GM04503 (cell line): Measurements from ENCODE around the gene HYKK.
"Not testable (repeated sequence)": the region's sequence is repeated elsewhere in the genome, so short reads cannot be mapped to it uniquely, and the experiment has no call there.

Experiments
- DNase-seq: peaks from one replicate; pipeline ENCODE4 v3.0.0-alpha.2; 2012; ENCODE audit warnings: low read depth

Gene HYKK, protein sequence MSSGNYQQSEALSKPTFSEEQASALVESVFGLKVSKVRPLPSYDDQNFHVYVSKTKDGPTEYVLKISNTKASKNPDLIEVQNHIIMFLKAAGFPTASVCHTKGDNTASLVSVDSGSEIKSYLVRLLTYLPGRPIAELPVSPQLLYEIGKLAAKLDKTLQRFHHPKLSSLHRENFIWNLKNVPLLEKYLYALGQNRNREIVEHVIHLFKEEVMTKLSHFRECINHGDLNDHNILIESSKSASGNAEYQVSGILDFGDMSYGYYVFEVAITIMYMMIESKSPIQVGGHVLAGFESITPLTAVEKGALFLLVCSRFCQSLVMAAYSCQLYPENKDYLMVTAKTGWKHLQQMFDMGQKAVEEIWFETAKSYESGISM

DNA sequence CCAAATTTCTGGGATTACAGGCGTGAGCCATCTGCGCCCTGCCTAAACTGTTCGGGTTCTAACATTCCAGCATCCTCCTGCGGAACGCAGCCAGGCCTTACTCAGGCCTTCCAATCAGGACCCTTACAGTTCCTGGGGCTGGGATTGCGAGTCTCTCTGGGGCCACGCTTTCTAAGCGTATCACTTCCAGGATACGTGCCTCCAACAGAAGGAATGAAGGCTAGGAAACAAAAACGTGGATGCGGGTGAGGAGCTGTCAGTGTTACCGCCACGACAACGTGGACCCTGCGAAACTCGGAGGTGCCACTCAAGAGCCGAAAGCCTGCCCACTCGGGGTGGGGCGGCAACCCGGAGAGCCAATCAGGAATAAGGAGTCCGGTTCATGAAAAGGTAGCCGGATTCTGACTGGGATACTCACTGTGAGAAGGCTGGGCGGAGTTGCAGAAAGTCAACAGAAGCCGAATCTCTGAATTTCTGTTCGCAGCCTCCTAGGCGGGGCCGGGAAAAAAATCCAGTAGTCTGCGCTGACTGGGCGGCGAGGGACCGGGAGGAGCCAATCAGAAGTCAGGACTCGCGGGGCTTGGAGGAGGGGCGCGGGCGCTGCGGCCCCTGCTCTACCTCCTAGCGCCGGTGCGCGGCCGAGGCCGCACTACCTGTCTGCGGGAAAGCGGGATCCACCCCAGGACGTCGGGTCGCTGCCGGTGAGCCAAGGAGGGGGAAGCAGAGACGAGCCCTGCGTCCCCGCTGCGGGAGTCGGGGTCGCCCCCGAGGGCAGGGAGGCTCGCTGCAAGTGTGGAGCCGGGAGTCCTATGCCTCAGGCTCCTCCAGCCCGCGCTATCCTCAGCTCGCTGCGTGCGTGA is at the start of gene HYKK:
Gene HYKK (plus strand): TSS at position 607 of the 860 bp plus-strand sequence. CDS start 5,512 bp downstream, outside the sequence.
- peak; percentile 95 for DNase-seq

DNA sequence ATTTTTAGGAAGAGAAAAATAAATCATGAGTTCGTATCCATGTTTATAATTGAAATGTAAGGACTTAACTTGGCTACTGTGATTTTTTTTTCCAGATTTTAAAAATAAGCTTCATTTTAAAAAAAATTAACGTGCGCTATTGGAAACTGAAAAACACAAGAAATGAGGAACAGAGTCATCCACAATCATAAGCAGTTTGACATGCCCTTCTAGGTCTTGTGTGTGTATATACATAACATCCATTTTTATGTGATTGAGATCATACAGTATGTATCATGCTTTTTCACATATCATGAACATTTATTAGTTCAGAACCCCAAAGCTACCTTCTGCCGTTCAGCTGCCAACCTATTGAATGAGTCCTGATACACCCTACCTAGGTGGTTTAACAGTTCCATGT is 46.6 kb upstream of the HYKK start:
- DNase-seq, result no peak

DNA sequence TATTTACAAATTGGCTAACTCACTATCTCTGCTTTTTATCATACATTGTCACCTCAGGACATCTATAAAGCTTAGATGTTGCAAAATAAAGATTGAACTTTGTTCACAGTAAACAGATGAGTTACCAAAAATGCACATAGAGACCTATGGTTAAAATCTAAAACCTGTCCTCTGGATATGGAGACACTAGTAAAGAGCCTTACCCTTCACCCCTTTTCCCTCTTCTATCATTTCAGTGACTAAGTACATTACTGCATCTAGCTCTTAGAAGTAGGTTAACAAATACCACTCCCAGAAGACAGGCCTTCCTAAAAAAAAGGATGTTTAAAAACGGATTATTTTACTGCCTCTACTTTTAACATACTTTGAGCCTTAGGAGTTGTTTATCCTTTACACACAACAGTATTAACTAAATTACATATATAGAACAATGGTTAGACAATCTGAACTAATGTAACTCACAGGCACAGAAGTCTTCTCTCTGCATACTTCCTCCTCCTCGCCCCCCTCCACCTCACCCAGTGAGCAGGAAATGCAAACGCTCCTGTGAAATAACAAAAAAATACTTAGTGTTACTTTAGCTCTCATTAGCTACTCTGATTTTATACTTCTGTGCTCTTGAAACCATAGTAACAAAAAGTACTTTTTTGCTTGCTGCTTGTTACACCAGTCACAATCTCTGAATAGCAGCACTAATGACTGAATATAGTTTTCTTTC is 46.0 kb upstream of the HYKK start:
- no peak for DNase-seq

DNA sequence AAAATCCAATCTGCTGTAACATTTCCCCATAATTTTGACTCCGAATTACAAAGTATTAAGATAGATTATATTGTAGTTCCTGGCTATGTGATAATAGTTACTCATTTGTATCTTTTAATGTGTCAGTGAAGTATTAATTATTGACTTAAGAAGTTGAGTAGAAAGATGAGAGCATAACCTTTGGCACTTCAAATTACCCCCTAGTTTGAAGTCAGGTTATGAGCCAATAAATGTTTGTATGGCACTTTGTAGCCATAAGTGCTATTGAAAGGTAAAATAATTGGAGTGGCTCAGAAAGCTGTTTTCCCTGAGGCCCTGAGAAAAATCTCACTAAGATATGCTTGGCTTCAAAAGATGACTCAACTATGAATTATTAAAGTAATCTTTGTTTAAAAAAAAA is 38.3 kb upstream of the HYKK start:
- no peak for DNase-seq

DNA sequence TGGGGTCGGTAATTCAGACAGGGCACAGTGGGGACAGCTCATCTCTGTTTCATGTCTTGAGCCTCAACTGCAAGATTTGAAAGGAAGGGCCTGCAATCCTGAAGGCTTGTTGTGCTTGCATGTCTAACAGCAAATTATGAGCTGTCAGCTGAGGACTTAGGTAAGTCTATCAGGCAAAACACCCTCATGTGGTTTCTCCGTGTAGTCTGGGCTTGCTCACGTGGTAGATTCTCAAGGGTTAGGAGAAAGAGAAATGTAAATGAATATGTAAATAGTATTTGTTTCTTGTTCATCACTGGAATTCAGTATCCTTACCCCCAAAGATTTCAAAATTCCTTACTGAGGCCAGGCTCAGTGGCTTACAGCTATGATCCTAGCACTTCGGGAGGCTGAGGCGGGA is 30.1 kb upstream of the HYKK start:
- DNase-seq, result no peak

DNA sequence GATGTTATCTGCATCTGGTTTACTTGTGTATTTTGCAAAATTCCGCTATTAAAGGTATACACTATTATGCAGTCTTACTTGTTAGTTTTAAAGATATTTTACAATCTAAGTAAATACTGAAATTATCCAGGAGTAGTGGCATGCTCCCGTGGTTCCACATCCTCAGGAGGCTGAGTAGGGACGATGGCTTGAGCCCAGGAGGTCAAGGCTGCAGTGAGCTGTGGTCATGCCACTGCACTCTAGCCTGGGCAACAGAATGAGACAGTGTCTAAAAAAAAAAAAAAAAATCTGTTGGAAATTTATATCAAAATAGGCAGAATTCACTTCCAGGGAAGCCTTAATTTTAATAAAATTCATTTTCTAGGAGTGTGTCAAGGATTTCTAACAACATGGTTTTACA is 27.7 kb upstream of the HYKK start:
- no peak for DNase-seq

DNA sequence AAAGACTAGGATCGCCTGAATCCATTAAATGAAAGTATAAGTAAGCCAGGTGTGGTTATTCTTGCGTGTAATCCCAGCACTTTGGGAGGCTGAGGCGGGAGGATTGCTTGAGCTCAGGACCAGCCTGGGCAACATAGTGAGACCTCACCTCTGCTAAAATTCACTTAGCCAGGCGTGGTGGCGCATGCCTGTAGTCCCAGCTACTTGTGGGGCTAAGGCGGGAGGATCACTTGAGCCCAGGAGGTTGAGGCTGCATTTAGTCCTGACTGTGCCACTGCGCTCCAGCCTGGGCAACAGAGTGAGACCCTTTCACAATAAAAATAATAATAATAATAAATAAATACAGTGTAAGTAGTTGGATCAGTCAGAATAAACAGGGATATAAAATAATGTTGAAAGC is 25.5 kb upstream of the HYKK start:
- DNase-seq, result no peak

DNA sequence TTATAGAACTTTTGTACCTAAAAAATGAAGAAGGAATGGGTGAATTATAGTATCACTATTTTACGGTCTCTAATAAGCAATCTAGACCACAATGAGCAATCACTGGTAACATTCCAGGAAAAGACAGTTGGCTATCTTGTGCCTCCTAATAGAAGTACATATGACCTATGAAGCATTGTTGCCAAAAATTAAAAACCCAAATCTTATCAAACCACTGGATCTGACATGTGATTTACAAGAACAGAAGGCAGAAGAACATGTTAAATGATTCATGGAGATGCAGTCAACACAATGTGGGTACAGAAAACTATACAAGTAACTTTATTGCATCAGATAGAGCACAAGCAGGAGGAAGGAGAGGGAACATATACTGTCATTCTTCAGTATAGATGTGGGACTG is 14.5 kb upstream of the HYKK start:
- no peak for DNase-seq

DNA sequence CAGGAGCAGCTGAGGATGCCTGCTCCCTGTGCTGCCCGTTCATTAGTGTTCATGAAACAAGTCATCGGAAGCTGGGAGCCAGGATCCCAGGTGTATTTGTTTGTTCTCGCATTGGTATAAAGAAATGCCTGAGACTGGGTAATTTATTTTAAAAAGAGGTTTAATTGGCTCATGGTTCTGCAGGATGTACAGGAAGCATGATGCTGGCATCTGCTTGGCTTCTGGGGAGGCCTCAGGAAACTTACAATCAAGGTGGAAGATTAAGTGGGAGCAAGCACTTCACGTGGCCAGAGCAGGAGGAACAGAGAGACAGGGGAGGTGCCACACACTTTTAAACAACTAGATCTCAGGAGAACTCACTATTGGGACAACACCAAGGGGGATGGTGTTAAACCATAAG is 5.5 kb upstream of the HYKK start:
- DNase-seq, result no peak

DNA sequence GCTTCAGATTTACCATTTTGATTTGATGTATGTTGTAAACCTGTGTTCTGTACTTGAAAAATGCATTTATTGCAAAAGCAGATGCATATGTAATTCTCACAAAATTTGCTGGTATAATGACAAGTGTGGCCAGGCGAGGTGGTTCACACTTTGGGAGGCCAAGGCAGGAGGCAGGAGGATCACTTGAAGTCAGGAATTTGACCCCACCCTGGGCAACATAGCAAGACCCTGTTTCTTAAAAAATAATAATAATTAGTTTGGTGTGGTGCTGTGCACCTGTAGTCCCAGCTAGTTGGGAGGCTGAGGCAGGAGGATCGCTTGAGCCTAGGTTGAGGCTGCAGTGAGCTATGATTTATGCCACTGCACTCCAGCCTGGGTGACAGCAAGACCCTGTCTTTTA is 4.7 kb upstream of the HYKK start:
- DNase-seq, result no peak

DNA sequence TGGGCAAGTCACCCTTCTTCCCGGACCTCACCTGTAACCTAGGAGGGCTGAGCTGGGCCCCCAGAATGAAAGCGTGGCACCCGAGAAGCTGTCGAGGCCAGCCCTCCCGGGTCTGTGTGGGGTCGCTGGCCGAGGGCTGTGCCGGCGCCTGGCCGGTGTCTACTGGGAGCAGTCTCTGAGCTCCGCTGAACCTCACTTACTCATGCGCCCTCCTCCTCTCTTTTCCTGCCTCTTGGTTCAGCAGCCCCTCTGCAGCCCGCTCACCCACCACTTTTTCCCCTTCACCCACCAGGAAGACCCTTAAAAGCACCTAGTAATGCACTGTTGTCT is 419 bp downstream of the HYKK start:
- no peak for DNase-seq

DNA sequence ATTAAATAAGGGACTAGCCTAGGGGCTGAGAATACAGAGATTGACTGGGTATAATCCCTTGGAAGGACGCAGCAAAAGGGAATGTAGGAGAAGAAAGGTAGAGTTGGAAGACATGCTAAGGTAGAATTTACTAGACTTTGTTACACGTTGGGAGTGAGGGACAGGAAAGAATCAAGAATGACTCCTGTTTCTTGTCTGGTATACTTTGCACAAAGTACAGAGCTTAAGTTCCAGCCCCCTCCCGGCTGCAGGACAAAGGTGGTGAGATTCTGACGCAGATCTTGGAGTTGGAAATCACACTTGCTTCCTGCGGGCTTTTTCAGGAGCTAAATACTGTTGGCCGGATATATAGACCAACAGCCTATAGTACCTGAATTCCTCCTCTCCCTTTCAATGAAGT is 895 bp downstream of the HYKK start:
- DNase-seq, result no peak

DNA sequence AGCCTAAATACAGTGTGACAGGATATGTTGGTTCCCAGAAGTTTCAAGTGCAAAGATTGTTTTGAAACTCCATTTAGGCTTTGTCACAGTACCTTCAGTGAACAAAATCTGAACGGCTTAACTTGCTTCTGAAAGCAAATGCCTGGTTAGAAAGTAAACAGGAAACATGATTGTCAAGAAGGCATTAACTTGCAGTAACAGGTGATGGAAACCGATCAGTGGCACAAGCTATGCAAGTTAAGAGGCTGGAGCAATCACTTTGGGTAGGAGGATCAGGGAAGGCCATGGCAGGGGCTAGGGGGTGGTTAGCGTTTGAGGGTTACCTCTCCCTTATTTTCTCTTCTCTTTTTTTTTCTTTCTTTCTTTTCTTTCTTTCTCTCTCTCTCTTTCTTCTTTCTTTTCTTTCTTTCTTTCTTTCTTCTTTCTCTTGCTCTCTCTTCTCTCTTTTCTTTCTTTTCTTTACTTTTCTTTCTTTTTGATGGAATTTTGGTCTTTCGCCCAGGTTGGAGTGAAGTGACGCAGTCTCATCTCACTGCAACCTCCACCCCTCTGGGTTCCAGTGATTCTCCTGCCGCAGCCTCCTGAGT is 2.4 kb downstream of the HYKK start:
- no peak for DNase-seq

DNA sequence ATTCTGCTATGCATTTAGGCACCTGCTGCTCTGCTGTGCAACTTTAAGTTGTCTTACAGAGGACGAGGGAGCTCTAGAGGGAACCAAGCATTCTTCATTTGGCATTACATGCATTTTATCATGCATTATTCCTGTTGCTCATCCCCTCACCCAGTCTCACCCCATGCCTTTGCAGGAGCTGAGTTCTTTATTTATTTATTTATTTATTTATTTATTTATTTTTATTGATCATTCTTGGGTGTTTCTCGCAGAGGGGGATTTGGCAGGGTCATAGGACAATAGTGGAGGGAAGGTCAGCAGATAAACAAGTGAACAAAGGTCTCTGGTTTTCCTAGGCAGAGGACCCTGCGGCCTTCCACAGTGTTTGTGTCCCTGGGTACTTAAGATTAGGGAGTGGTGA is 12.7 kb downstream of the HYKK start:
- not testable (repeated sequence) for DNase-seq

DNA sequence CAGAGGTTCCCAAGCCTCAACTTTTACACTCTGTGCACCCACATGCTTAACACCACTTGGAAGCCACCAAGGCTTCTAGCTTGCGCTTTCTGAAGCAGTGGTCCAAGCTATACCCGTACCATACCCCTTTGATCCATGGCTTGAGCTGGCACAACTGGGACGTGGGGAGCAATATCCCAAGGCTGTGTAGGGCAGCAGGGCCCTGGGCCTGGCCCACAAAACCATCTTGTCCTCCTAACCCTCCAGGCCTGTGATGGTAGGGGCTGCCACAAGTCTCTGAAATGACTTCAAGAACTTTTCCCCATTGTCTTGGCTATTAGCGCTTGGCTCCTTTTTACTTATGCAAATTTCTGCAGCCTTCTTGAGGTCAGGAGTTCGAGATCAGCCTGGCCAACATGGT is 16.9 kb downstream of the HYKK start:
- no peak for DNase-seq

DNA sequence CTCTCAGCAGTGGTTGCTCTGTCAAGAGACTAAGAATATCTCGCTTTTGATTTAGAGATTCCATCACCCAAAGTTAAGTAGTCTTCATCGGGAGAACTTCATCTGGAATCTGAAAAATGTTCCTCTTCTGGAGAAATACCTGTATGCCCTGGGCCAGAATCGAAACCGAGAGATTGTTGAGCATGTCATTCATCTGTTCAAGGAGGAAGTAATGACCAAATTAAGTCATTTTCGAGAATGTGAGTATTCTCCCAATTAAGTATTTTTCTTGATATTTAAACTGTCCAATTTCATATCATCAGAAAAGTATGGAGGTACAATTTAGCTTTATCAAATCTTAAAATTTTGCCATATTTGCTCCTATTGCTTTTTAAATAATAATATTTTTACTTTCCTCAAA is 19.9 kb downstream of the HYKK start:
- no peak for DNase-seq

DNA sequence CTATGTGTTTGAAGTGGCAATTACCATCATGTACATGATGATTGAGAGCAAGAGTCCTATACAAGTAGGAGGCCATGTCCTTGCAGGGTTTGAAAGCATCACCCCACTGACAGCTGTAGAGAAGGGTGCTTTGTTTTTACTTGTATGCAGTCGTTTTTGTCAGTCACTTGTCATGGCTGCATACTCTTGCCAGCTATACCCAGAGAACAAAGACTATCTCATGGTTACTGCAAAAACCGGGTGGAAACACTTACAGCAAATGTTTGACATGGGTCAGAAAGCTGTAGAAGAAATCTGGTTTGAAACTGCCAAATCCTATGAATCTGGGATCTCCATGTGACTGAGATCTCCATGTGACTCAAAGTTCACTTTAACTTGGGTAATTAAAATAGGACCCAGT is 26.0 kb downstream of the HYKK start:
- no peak for DNase-seq

DNA sequence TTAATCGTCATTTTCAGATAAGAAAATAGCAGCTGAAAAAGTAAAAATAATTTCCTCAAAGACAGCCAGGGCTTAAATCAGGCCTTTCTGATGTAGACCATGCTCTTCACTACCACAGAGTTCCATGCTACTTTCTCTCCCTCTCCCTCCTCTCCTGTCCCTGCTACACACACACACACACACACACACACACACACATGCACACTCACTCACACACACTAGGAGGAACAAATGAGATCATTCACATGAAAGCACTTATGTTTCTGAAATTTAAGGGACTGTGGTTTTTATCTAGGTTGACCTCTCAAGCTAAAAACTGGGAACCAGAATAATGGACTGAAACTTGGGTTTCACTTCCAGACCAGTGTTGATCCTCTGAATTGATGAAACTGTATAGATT is 28.8 kb downstream of the HYKK start:
- no peak for DNase-seq

DNA sequence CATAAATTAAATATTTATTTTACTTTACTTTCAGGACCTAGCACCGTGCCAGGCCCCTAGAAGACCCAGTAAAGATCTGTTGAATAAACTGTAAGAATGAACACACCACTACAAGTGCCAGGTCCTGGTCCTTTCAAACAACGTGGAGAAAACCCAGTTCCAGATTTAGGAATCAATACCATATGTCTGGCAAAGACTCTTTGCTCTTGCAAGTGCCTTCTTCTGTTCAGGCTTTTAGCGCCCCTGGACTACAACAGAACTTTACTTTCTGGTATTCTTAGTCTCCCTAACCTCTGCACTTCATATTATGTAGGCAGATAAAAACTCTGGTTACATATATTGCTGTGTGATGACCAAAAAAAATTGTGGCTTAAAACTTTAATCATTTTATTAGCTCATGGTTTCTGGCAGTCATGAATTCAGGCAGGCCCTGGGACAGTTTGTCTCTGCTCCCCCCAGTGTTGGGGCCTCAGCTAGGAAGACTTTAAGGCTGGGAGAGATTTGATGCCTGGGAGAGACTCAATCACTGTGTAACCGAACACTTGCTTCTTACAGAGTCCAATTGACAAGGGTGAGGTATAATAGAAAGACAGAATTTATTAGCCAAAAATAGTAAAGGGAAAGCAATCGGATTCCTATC is 30.0 kb downstream of the HYKK start:
- no peak for DNase-seq

DNA sequence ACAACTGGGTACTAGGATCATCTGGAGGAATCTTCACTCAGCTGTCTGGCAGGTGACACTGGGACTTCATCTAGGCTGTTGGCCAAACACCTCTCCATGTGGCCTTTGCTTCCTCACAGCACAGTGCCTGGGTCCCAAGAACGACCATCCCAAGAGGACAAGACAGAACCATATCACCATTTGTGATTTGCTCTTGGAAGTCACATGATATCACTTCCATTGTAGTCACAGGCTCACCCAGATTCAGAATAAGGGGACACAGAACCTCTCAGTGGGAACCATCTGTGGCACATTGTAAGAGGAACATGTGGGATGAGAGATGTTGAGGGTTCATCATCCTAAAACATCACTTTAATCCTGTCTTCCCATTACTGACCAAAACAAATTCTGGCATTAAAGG is 31.0 kb downstream of the HYKK start:
- no peak for DNase-seq

DNA sequence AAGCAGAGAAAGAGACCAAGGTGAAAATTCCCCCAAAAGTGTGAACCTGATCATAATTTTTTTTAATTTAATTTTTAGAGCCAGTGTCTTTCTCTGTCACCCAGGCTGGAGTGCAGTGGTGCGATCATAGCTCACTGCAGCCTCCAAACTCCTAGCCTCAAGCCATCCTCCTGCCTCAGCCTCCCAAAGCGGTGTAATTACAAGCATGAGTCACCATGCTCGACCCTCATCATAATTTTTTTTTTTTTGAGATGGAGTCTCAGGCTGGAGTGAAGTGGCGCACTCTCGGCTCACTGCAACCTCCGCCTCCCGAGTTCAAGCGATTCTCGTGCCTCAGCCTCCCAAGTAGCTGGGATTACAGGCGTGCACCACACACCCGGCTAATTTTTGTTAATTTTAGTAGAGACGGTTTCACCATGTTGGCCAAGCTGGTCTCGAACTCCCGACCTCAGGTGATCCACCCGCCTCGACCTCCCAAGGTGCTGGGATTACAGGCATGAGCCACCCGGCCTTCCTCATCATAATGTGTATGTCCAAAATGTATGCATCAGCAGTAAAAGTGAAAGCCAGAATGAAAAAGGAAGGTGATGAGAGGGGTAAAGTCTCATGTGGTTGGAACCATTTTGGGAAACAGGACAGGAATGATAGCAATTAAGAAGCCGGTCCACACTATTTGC is 32.2 kb downstream of the HYKK start:
- not testable (repeated sequence) for DNase-seq
